Endothelial cell of hepatic sinusoid (primary cell): ENCODE measurements around the gene DIP2C.

Source experiments
- in situ Hi-C: cut with HindIII; loops from 2 replicates; pipeline ENCODE4 v1.10.0; 2017; ENCODE audit warnings: low sequenced_read_pairs

Gene DIP2C

DNA sequence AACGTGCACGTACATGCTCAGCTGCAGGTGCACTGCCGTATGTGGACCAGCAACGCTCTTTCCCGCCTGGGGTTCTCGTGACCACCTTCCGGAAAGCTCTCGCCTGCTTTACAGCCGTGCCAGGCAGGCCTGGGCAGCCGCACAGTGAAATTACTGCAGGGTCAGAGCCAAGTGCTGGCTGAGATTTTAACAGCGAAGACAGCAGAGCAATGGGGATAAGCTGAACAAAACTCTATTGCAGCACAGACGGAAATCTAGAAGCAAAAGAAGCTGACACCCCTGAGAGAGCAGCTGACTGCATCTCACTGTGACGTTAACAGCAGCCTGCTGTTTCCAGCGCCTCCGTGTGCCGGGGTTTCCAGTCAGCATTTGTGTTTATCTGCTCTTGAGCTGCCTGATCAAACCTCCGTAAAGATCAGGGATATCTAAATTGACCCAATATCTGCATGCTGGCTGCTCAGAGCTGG, 179.0 kb downstream of the DIP2C start:
- in situ Hi-C loops, result loop anchor here (5.0 kb wide), 1 partner anchor 282 kb away; no protein-coding TSS in a partner anchor

DNA sequence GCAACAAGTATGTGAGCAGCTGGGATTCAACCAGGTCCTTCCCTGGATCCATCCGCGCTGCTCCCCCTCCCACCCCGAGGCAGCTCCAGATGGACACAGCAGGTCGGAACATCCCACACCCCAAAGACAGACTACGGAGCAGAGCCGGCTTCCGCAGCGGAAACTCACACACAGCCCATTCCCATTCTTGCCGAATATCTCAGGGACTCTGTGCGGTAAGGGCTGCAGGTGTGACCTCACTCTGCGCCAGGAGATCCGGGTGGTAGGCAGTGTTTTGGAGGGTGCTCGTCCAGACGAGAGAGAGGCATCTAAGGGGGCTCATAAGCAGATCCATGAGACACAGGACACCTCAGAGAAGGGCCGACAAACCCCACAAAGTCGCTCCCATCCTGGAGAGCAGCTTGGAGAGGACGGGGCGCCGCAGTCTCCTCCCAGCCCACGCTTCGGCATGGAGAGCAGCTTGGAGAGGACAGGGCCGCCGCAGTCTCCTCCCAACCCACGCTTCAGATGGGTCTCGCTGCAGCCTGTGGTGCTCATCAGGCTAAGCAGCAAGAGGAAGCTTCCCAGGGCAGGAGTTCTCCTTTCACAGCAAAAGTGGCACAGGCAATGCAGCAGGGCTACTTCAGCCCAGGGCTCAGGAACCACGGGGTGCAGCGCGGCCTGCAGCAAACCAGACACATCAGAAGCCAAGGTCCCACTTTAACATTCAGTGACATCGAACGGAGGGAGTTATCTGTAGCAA, 179.9 kb downstream of the DIP2C start:
- in situ Hi-C loops, result loop anchor here (5.0 kb wide), 1 partner anchor 283 kb away; no protein-coding TSS in a partner anchor

DNA sequence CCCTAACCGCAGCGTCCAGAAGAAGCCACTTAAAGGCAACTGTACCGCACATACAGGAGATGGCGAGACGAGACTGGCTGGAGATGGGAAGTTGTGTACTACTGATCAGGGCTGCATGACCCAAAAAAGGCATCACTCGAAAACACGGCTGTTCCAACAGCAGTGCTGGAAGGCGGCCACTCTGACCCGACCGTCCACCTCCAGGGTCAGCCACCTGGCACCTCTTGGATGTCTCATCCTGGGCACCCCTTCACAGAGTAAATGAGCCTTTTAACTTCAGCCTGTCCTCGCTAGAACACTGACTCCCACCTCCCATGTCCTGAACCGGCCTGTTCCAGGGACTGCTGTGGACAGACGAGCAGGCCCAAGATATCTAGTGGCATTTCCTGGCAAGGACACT, 180.7 kb downstream of the DIP2C start:
- in situ Hi-C loops, result no loop called here

DNA sequence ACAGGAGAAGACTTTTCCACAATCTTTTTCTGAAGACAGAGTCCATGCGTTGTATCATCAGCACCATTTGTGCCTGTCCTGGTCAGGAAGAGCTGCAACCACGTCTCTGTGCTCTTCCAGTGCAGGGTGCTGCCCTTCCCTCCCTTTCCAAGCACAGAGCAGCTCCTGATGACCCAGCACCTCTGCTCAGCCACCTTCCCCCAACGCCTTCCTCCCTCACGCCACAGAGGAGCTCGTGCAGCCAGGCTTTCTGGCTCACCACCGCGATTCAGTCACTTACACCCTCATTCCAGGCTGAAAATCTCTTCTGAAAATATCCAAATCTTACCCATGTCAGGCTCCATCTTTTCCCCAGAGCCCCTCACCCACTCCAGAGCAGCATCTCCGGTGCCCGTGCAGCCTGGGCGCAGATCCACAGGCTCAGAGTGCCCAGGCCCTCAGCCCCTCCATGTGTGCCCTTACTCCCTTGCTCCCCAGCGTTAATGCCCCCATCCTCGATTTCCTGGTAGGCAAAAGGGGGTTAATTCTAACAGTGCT, 181.5 kb downstream of the DIP2C start:
- in situ Hi-C loops, result no loop called here

DNA sequence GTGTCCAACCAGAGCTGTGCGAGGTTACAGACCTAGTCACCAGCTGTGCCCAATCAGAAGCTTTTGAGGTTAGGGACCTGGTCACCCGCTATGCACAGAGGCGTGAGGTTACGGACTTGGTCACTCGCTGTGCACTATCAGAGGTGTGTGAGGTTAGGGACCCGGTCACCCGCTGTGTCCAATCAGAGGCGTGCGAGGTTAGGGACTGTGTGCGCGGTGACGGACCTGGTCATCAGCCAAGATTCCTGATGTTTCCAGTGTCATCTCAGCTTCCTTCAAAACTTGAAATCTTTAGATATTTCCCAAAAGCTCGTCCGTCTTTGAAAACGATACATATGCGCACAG, 182.1 kb downstream of the DIP2C start:
- in situ Hi-C loops, result no loop called here

DNA sequence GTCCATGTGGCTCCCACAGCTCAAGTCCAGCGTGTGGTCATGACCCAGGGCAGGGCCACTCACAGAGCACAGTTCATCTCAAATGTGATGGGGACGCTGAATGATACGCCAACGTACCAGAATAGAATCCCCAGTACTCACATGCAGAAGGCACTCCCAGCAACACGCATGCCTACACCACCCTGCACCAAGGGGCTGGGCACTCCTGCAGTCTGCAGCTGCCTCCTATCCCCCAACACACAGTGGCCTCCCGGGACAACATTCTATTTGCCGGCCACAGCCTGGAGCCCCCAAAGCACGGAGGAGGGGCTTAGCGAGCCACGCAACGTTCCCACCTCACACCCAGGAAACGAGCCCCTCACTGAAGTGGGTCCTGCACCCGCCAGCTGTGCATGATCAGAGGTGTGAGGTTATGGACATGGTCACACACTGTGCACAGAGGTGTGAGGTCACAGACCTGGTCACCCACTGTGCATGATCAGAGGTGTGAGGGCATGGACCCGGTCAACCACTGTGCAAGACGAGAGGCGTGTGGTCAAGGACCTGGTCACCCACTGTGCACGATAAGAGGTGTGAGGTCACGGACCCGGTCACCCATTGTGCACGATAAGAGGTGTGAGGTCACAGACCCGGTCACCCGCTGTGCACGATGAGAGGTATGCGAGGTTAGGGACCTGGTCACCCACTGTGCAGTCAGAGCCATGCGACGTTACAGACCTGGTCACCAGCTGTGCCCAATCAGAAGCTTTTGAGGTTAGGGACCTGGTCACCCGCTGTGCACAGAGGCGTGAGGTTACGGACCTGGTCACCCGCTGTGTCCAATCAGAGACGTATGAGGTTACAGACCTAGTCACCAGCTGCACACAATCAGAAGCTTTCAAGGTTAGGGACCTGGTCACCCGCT, 182.8 kb downstream of the DIP2C start:
- in situ Hi-C loops, result no loop called here

DNA sequence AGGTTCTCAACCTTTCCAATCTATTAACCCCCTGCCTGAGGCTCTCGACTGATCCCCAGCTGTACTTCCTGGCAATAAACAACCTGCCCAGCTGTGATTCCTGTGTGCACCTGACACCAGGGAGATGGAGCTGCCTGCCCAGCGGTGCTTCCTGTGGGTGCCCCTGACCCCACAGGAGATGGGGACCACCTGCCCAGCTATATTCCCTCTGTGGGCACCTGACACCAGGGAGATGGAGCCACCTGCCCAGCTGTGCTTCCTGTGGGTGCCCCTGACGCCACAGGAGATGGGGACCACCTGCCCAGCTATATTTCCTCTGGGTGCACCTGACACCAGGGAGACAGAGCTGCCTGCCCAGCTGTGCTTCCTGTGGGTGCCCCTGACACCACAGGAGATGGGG, 184.0 kb downstream of the DIP2C start:
- in situ Hi-C loops, result no loop called here

DNA sequence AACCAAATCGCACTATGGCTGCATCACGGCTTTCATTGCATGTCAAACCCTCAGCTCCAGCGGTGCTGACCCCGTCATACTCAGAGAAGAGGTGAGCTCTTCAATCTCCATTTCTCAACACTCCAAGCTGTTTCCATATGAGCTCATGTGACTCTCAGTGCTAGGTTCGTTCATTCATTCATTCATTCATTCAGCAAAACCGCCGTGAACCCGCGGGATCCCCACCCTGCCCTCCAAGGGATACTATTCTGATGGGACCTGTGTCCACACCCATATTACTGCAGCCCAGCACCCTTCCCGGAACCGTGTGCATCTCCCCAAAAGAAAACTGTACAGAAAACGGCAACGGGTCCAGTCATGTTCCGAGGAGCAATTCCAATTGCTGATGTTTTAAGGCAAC, 184.7 kb downstream of the DIP2C start:
- in situ Hi-C loops, result no loop called here

DNA sequence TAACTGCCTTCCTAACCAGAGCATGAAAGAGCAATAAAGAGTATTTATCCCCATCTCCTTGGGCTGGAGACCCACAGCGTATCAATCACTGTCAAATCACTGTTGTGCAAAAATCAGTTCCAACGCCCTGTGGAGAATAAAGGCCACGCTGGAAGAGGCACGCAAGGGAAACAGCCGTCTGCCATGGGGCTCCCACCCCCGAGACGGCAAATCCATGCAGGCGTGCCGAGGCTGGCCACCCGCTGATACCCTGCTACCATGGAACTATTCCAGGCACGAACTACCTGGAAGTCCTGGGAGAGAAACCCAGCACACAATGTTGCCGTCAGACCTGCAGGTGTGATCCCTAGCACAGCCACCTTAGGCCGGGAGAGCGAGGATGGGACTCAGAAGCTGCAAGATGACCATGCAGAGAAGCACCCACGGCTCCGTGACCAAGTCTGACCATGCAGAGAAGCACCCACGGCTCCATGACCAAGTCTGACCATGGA, 185.3 kb downstream of the DIP2C start:
- in situ Hi-C loops, result no loop called here

DNA sequence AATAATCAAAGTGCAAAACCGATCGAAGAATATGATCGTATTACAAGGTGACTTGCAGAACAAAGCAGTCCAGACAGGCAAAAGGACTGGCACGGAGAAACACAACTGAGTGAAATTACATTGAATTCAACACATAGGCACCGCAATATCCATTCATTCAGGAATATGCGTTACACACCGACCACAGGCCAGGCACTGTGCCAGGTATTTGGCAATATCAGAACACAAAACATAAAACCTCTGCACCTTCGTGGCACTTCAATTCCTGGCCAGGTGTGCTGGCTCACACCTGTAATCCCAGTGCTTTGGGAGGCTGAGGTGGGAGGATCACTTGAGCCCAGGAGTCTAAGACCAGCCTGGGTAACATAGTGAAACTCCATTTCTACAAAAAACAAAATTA, 187.9 kb downstream of the DIP2C start:
- in situ Hi-C loops, result no loop called here

DNA sequence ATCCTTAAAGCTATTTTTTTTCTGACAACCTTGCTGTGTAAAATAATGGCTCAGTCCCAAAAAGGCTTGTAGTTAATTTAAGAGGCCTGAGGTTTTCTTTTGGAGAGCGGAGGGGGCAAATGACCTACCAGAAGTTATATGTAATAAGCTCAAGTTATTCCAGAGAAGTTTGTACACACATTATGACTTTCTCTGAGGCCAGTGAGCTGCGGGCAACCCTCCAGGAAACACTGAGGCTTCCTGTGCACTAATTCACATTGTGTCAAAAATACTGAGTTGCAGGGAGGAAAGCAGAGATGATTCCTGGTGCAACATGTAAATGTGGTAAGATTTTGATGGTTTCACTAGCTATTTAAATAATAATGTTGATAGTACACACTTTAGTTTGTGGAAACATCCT, 188.6 kb downstream of the DIP2C start:
- in situ Hi-C loops, result no loop called here

DNA sequence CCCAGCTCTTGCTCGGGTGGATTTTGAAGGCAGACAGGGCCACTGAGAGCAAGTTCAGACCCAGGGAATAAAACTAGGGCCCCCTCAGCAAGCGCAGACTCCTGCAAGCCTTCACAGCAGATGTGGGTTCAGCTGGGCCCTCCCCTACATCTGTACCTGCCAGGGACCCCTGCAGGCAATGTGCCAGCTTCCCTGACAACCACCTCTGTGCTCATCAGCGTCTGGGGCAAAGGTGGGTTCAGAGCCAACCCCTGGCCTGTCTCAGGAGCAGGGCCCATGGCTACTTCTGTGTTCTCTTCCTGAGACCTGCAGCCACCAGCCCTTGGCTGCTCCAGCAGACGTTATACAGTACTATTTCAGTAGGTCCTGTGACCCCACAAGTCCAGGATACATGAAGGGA, 189.5 kb downstream of the DIP2C start:
- in situ Hi-C loops, result no loop called here

DNA sequence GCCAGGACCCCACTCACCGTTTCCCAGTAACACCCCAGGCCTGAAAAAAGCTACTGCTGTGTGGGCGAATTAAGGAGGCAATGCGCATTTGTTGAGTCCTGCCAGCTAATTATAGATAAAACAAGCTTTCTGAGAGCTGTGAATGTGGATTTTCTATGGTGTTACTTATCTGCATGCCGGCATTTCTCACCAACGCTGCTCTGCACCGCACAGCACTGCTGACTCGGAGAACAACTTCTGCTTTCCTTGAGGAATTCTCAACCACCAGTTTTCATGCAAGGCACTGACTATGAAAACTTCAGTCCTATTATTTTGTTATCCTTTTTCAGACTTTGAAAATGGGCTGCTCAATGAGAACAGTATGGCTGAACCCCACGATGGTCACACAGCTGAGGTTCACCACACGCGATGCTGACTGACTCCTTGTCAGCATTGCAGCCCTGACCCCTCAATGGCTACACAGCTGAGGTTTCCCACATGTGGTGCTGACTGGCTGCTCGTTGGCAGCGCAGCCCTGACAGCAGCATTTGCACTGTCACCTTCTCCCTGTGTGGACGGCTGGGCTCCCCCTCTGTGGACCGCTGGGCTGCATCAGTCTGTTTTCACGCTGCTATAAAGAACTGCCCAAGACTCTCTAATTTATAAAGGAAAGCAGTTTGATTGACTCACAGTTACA, 190.6 kb downstream of the DIP2C start:
- in situ Hi-C loops, result no loop called here

DNA sequence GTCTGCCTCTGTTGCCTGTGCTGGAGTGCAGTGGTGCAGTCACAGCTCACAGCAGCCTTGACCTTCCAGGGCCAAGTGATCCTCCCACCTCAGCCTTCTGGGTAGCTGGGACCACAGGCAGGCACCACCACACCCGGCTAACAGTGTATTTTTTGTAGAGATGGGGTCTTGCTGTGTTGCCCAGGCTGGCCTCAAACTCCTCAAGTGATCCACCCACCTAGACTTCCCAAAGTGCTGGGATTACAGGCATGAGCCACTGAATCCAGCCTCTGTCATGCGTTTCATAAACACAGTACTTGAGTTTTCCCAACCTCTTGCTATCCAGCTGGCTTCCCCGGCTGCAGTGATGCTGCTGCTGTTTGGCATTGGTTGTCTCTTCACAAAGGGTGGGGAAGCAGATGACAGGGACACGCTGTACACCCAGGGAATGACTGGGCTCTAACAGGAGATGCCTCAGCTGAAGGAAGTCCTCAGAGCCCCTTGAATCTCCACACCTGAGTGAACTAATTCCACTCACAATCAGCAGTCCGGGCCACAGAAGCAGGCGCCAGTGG, 191.5 kb downstream of the DIP2C start:
- in situ Hi-C loops, result no loop called here

DNA sequence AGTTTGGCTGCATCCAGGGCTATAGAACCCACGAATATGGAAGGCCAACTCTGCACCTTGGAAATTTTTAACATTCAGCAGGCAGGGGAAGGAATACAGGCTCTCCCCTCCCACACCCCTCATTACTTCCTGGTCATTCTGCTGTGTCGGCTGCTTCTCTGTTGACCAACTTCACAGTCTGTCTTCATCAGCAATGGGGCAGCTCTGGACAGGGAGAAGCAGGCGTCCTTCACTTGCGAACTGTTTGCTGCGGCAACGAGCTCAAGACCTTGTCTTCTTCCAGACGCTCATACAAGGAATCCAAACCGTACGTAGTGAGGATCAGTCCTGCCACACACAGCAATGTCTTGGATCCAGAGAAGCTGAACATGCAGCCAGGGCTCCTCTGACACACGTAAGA, 192.2 kb downstream of the DIP2C start:
- in situ Hi-C loops, result no loop called here

DNA sequence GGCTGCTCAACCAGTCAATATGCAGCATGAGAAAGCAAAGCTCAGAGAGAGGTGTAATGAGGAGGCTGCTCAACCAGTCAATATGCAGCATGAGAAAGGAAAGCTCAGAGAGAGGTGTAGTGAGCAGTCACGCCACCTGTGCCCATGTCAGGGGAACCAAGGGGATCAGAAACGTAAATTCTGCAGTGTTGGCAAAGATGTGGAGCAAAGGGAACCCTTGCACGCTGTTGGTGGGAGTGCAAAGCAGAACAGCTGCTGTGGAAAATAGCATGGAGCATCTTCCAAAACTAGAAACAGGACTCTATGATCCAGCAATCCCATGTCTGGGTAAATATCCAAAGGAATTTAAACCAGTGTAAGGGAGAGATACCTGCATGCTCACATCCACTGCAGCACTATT, 194.9 kb downstream of the DIP2C start:
- in situ Hi-C loops, result no loop called here

DNA sequence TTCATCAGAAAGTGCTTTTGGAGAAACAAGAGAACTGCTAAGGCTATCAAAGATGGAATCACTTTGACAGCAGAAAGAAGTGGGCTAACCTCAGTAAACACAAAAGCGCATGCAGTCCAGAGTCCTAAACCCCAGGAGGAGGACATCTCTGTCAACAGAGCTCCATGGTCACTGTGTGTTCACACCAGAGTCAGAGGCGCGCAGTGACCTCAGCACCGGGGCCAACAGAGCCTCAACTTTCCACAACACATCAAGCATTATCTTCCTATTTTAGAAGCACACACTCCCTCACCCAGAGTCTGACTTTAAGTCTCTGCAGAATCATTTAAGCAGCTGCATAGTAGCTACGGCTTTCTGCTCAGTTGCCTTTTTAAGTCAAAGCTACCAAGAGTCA, 195.3 kb downstream of the DIP2C start:
- in situ Hi-C loops, result no loop called here

DNA sequence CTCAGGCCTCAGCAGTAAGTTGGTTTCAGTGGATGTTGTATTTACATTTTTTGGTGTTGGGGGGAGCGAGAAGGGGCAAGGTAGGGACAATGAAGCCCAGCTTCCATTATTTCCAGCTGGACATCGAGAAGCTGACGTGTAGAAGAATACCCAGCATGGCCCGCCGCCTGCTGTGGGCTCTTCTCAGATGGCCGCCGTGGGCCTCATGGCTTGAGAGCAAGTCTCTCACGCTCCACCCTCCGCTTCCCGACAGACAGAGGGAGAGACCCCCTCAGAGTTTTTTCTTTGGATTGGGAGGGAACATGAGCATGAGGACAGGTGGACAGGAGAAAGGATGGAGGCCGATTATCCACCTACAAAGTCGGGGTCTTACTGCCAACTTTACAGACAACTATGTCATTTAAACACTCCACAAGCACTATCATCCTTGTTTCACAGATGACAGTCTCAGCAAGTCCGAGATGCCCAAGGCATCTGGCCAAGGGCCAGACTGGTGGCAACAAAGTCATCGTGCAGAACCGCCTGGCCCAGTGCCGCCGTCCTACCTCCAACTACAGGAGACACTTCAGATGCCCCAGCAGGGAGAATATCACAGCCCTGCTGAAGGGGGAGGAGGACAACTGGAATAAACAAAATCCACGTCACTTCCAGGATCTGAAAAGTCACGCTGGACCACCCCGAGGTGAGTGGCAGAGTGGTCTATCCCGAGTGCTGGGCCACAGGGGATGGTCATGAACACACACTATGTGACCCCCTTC, 195.9 kb downstream of the DIP2C start:
- in situ Hi-C loops, result no loop called here

DNA sequence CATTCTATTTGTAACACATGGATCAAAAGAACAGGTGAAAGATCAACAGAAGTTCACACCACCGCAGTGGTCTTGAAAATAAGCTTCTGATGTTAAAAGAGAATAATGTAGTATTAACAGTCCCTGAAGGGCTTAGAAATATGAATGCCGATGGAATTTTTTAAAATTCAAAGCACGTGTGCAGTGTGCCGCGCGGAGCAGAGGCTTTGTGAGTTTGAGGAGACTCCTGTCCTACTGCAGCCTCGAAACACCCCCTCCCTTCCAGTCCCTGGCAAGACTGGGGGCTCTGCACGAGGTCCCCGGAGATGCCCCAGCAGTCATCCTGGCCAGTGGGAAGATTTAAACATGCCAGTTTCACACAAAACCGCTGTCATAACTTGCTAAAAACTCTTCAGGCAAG, 196.6 kb downstream of the DIP2C start:
- in situ Hi-C loops, result no loop called here
